Keratinocyte (primary cell): ENCODE data around the gene WDR26. TPM values are rescaled to one million over a fixed set of nuclear protein-coding genes. Genes with fewer than 3 reads are reported as not detected.

Source experiments
- DNase-seq: peaks from one replicate; pipeline ENCODE4 v3.0.0-alpha.2; 2011; ENCODE audit warnings: low read depth, missing footprints, low spot score
- FAIRE-seq: peaks from 2 replicates; lab custom pipeline; 2011; peaks lifted over from hg19 to GRCh38; lab: Jason Lieb, UNC
- H2AFZ ChIP-seq: 2 replicates; pipeline ENCODE4 v1.6.0; 2012; ENCODE audit warnings: low read length, control low read depth, inconsistent platforms; ENCODE audit not compliant: control insufficient read depth
- H3K27ac ChIP-seq: 2 replicates; pipeline ENCODE4 v1.5.1; 2011; ENCODE audit warnings: low read length; ENCODE audit not compliant: control insufficient read depth, insufficient read depth
- H3K27me3 ChIP-seq: 3 replicates; pipeline ENCODE4 v1.6.0; 2011; ENCODE audit warnings: low read length; ENCODE audit not compliant: control insufficient read depth, insufficient read depth; ENCODE audit errors: extremely low read depth
- H3K36me3 ChIP-seq, 2 experiments: 2 replicates in 1 of 2; 3 replicates in 1 of 2; pipeline ENCODE4 v1.5.1; 2011; ENCODE audit warnings: low read length in 2 of 2, mild to moderate bottlenecking in 1 of 2; ENCODE audit not compliant: control insufficient read depth in 2 of 2, insufficient read depth in 2 of 2; ENCODE audit errors: extremely low read depth in 1 of 2
- H3K4me1 ChIP-seq: 3 replicates; pipeline ENCODE4 v1.5.1; 2011; ENCODE audit warnings: low read length; ENCODE audit not compliant: control insufficient read depth, insufficient read depth; ENCODE audit errors: extremely low read depth
- H3K4me2 ChIP-seq: 3 replicates; pipeline ENCODE4 v1.6.0; 2011; ENCODE audit warnings: low read depth, low read length; ENCODE audit not compliant: control insufficient read depth, insufficient read depth; ENCODE audit errors: extremely low read depth
- H3K4me3 ChIP-seq, 3 experiments: fragments of 200-600 bp in 1 of 3; sonication (generic) in 1 of 3; 2 replicates in 2 of 3; 3 replicates in 1 of 3; pipeline ENCODE4 v1.5.1; 2011 to 2016; ENCODE audit warnings: low read length in 3 of 3, mild to moderate bottlenecking in 3 of 3, control low read depth in 2 of 3, inconsistent platforms in 1 of 3, low read depth in 1 of 3, mixed read lengths in 1 of 3, mixed run types in 1 of 3, moderate library complexity in 1 of 3; ENCODE audit not compliant: control insufficient read depth in 2 of 3, insufficient read depth in 2 of 3; ENCODE audit errors: extremely low read depth in 1 of 3
- H3K79me2 ChIP-seq: 2 replicates; pipeline ENCODE4 v1.6.0; 2012; ENCODE audit warnings: low read length; ENCODE audit not compliant: control insufficient read depth, insufficient read depth
- H3K9ac ChIP-seq: 3 replicates; pipeline ENCODE4 v1.6.0; 2011; ENCODE audit warnings: low read length; ENCODE audit not compliant: control insufficient read depth, insufficient read depth; ENCODE audit errors: extremely low read depth
- H3K9me1 ChIP-seq: 3 replicates; pipeline ENCODE4 v1.6.0; 2011; ENCODE audit warnings: low read length; ENCODE audit not compliant: control insufficient read depth, insufficient read depth; ENCODE audit errors: extremely low read depth
- H3K9me3 ChIP-seq: 2 replicates; pipeline ENCODE4 v1.5.1; 2012; ENCODE audit warnings: low read depth, low read length; ENCODE audit not compliant: control insufficient read depth
- H4K20me1 ChIP-seq: 3 replicates; pipeline ENCODE4 v1.6.0; 2011; ENCODE audit warnings: low read length; ENCODE audit not compliant: control insufficient read depth, insufficient read depth; ENCODE audit errors: extremely low read depth
- CTCF ChIP-seq, 3 experiments: IDR thresholded peaks in 1 of 3; conservative IDR thresholded peaks in 1 of 3; optimal IDR thresholded peaks in 1 of 3; 2 replicates in 2 of 3; 3 replicates in 1 of 3; pipeline versions ENCODE3 to v1.5.1; 2011; ENCODE audit warnings: low read length in 3 of 3, mild to moderate bottlenecking in 3 of 3, moderate library complexity in 2 of 3, control low read depth in 1 of 3, inconsistent platforms in 1 of 3; ENCODE audit not compliant: insufficient read depth in 2 of 3; ENCODE audit errors: extremely low read depth in 1 of 3
- EZH2 ChIP-seq: IDR thresholded peaks from one replicate; pipeline ENCODE4 v1.6.1; 2012; ENCODE audit warnings: inconsistent platforms, mild to moderate bottlenecking, low read length, moderate library complexity
- dilution Hi-C: fragments of 300-500 bp; cut with MboI; formaldehyde crosslinking; loops from one replicate; pipeline ENCODE4 v1.7.0; 2020; ENCODE audit warnings: low sequenced_read_pairs; ENCODE audit not compliant: extremely low pct_ligation_motif_present
- polyA plus RNA-seq, 5 experiments: library from polyadenylated mRNA; depleted of rRNA in 3 of 5; stranded (reverse) in 3 of 5; stranded (forward) in 1 of 5; unstranded in 1 of 5; fragments of >200 nt; gene quantifications; 1 replicate in 1 of 5; 2 replicates in 3 of 5; 3 replicates in 1 of 5; pipeline versions ENCODE4 v1.2.1 to v1.2.3, GENCODE V29; 2011 to 2012; ENCODE audit warnings: missing spikeins in 2 of 5, low read depth in 1 of 5, low replicate concordance in 1 of 5
- small RNA-seq, 3 experiments: library from RNA; depleted of rRNA; stranded (forward); fragments of <200 nt; gene quantifications; one replicate each; pipeline ENCODE3, GENCODE V24; 2012; ENCODE audit warnings: low read depth in 3 of 3, low replicate concordance in 1 of 3; ENCODE audit not compliant: insufficient read length in 3 of 3

The WDR26 gene
- polyA plus RNA-seq, 1 donor (not counting 4 experiments of a cell fraction or from before 2014, with no cell fraction given), result 46.4 TPM

- no peak for DNase-seq
Observed at GRCh38 chr1:224338150-224338838, 96.3 kb downstream of the WDR26 start.

More at GRCh38 chr1:224338150-224338838, 96.3 kb downstream of the WDR26 start:
- Histone ChIP-seq H3K4me2 (no peak overlapping the region), H3K4me3 (no peak overlapping the region), H3K9ac (no peak overlapping the region), H3K27ac (no peak overlapping the region), H3K79me2 (no peaks in the 10 kb centered on the region), H3K9me1 (no peaks in the 10 kb centered on the region), H3K4me1 (peaks cover 11% of the 10 kb centered on the region), H4K20me1 (no peaks in the 10 kb centered on the region), H3K9me3 (no peaks in the 10 kb centered on the region), H3K36me3 (no peaks in the 10 kb centered on the region), H2AFZ (no peak overlapping the region), H3K27me3 (peaks cover 4% of the 10 kb centered on the region)
- dilution Hi-C loops, result no loop called here
- TF ChIP-seq CTCF (optimal IDR thresholded peaks at IDR 0.05 in 1 of 3, IDR thresholded peaks at IDR 0.05 in 1 of 3, conservative IDR thresholded peaks at IDR 0.05 in 1 of 3; ENCODE audit: extremely low read depth in 1 of 3, insufficient read depth in 2 of 3, low read length in 3 of 3), result no peak
- no peak for TF ChIP-seq EZH2
- no peak for FAIRE-seq

Small RNAs within 50 kb of the gene (small RNA-seq; reads per million reads assigned to genes)
- 0.33 to 6.3 (median 3.3) reads per million in 3 experiments for gene MIR4742

Other genes starting within 250 kb of the WDR26 start
- 17.9 to 25.4 TPM (median 24.9 TPM) in 3 replicates for gene NVL, start 104.6 kb downstream of the WDR26 start, polyA plus RNA-seq
- 63.5 to 139 TPM (median 103 TPM) in 3 replicates for gene CNIH4, start 77.9 kb downstream of the WDR26 start, polyA plus RNA-seq
- gene CNIH3, start 181.5 kb upstream of the WDR26 start, polyA plus RNA-seq, result 0.71 to 1.5 TPM (median 0.81 TPM) in 3 replicates